LNCaP clone FGC (cell line): ENCODE data around the gene ST3GAL5.

ENCODE experiments used
- DNase-seq: peaks from one replicate; pipeline ENCODE4 v3.0.0-alpha.2; 2011; ENCODE audit warnings: low read depth
- H3K4me3 ChIP-seq: 2 replicates; pipeline ENCODE4 v1.5.1; 2011; ENCODE audit warnings: mild to moderate bottlenecking, low read depth, low read length, control low read depth
- CTCF ChIP-seq: IDR thresholded peaks from 2 replicates; pipeline ENCODE4 v1.5.1; 2012; ENCODE audit warnings: mild to moderate bottlenecking; ENCODE audit not compliant: control insufficient read depth, insufficient read depth; ENCODE audit errors: extremely low read depth

The ST3GAL5 gene

GRCh38 chr2:85803704-85804425 lies 84.9 kb downstream of the ST3GAL5 start:
- DNase-seq = no peak
- H3K4me3 ChIP-seq = no peak overlapping the region

DNA sequence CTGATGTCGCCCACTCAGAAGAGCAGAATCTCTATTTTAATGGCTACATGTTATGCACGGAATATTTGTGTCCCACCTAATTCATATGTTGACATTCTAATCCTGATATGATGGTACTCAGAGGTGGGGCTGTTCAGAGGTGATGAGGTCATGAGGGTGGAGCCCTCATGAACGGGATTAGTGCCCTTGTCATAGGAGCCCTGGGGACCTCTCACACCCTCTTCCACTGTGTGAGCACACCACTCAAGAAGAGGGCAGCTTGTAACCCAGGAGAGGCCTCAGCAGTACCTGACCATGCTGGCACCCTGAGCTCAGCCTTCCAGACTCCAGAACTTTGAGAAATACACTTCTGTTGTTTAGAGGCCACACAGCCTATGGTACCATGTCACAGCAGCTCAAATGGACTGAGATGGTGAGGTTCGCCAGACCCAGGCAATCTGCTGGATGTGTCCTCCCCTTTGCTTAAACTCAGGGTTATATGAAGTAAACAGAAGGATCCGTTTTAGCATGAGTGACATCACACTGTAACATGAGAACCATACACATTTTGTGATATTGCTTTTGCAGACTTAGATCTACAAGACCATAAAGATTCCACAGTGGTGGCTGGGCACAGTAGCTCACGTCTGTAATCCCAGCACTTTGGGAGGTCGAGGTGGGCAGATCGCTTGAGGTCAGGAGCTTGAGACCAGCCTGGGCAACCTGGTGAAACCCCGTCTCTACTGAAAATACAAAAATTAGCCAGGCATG lies 86.3 kb downstream of the ST3GAL5 start:
- no peak for TF ChIP-seq CTCF
- no peak for DNase-seq

More at GRCh38 chr2:85803704-85804425, 84.9 kb downstream of the ST3GAL5 start:
- no peak for TF ChIP-seq CTCF

DNA sequence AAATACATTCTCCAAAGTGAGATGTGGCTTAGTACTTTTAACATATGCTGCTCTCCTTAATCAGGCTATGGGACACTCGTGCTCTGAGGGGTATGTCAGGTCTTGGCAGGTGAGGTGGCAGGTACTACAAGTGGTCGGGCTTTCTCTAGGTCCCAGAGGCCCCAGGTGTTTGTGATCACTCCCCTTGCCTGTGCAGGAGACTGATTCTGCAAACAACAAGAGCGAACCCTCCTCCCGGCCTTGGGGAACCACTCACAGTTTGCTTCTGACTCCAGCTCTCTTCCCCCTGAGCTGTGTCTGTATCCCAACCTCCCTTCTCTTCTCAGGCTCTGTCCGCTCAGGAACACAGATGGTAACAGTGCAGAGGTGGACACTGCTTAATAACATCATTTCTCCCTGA lies 86.9 kb downstream of the ST3GAL5 start:
- TF ChIP-seq CTCF = no peak
- DNase-seq = no peak
- H3K4me3 ChIP-seq = no peak overlapping the region

More for the DNA sequence above, 86.3 kb downstream of the ST3GAL5 start:
- no peak overlapping the region for H3K4me3 ChIP-seq

GRCh38 chr2:85800586-85800985 lies 88.2 kb downstream of the ST3GAL5 start:
- H3K4me3 ChIP-seq = no peak overlapping the region
- no peak for TF ChIP-seq CTCF
- no peak for DNase-seq

GRCh38 chr2:85799215-85799956 lies 89.4 kb downstream of the ST3GAL5 start:
- no peak overlapping the region for H3K4me3 ChIP-seq
- no peak for TF ChIP-seq CTCF
- DNase-seq = no peak

GRCh38 chr2:85797921-85798320 lies 90.9 kb downstream of the ST3GAL5 start:
- DNase-seq = no peak
- H3K4me3 ChIP-seq = no peak overlapping the region
- no peak for TF ChIP-seq CTCF
